SK-N-MC (cell line): ENCODE measurements around the gene TRIM62.

Experiments
- EZH2 ChIP-seq: fragments of 200-600 bp; sonication (generic); IDR thresholded peaks from one replicate; pipeline ENCODE4 v1.6.1; 2017; ENCODE audit warnings: antibody characterized with exemption
- POLR2AphosphoS5 ChIP-seq: IDR thresholded peaks from 2 replicates; pipeline ENCODE4 v1.6.1; 2012; ENCODE audit warnings: mild to moderate bottlenecking, low read depth, low read length, borderline replicate concordance

- TF ChIP-seq EZH2 (no peak), POLR2AphosphoS5 (no peak)
Measured at GRCh38 chr1:33186936-33187335, 5.1 kb upstream of the TRIM62 start.
